Measurements from ENCODE around the gene ZNRF1.

DNA sequence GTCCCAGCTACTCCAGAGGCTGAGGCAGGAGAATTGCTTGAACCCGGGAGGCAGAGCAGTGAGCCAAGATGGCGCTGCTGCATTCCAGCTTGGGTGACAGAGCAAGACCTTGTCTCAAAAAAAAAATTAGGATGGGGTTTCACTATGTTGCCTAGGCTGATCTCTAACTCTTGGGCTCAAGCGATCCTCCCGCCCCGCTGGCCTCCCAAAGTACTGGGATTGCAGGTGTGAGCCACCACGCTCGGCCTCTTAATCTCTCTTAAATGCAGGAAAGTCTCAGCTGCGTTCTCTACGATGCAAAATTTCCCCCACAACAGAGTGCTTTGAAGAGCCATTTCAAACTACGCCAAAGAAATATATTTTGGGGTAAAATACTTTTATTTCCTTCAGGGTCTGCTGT lies 8.0 kb upstream of the ZNRF1 start:
- TF ChIP-seq, protein P1, sequence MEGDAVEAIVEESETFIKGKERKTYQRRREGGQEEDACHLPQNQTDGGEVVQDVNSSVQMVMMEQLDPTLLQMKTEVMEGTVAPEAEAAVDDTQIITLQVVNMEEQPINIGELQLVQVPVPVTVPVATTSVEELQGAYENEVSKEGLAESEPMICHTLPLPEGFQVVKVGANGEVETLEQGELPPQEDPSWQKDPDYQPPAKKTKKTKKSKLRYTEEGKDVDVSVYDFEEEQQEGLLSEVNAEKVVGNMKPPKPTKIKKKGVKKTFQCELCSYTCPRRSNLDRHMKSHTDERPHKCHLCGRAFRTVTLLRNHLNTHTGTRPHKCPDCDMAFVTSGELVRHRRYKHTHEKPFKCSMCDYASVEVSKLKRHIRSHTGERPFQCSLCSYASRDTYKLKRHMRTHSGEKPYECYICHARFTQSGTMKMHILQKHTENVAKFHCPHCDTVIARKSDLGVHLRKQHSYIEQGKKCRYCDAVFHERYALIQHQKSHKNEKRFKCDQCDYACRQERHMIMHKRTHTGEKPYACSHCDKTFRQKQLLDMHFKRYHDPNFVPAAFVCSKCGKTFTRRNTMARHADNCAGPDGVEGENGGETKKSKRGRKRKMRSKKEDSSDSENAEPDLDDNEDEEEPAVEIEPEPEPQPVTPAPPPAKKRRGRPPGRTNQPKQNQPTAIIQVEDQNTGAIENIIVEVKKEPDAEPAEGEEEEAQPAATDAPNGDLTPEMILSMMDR (IDR thresholded peaks at IDR 0.05) = no peak
- TF ChIP-seq EZH2 (IDR thresholded peaks at IDR 0.05; ENCODE audit: borderline replicate concordance, insufficient read depth, low read depth, low read length, poor library complexity, severe bottlenecking) = no peak

Measured in B cell (primary cell).